H1 (cell line): ENCODE results near the gene CHRNG.

Experiments used
- BACH1 ChIP-seq: IDR thresholded peaks from 2 replicates; pipeline ENCODE4 v1.6.1; 2012; ENCODE audit warnings: low read length, improper control_type of control experiment
- EP300 ChIP-seq, 2 experiments: IDR thresholded peaks; 1 replicate in 1 of 2; 2 replicates in 1 of 2; pipeline ENCODE4 v1.6.1; 2011 to 2012; ENCODE audit warnings: low read depth in 2 of 2, low read length in 2 of 2, mild to moderate bottlenecking in 2 of 2, borderline replicate concordance in 1 of 2, inconsistent platforms in 1 of 2, moderate library complexity in 1 of 2
- GABPA ChIP-seq: IDR thresholded peaks from 2 replicates; pipeline ENCODE4 v1.6.1; 2011; ENCODE audit warnings: mild to moderate bottlenecking, low read length, moderate library complexity, borderline replicate concordance; ENCODE audit not compliant: insufficient read depth
- HDAC2 ChIP-seq, 2 experiments: fragments of 300-600 bp in 1 of 2; sonication (generic) in 1 of 2; IDR thresholded peaks; 2 replicates each; pipeline ENCODE4 v1.6.1; 2011 to 2012; ENCODE audit warnings: low read depth in 2 of 2, low read length in 2 of 2, mild to moderate bottlenecking in 2 of 2, moderate library complexity in 2 of 2, borderline replicate concordance in 1 of 2, inconsistent platforms in 1 of 2
- PHF8 ChIP-seq: fragments of 200-600 bp; sonication (generic); conservative IDR thresholded peaks from 2 replicates; pipeline ENCODE4 v1.7.1; 2012; ENCODE audit warnings: low read depth, mild to moderate bottlenecking, inconsistent platforms, low read length, moderate library complexity
- POLR2A ChIP-seq, 2 experiments: IDR thresholded peaks; 1 replicate in 1 of 2; 2 replicates in 1 of 2; pipeline ENCODE4 v1.6.1; 2011; ENCODE audit warnings: low read depth in 2 of 2, low read length in 2 of 2, mild to moderate bottlenecking in 2 of 2; ENCODE audit errors: control extremely low read depth in 1 of 2
- SAP30 ChIP-seq: fragments of 300-600 bp; sonication (generic); IDR thresholded peaks from 2 replicates; pipeline ENCODE4 v1.7.1; 2012; ENCODE audit warnings: low read length, moderate library complexity, mild to moderate bottlenecking, inconsistent platforms; ENCODE audit not compliant: insufficient read depth, insufficient replicate concordance
- SIX5 ChIP-seq: IDR thresholded peaks from 2 replicates; pipeline ENCODE4 v1.6.1; 2011; ENCODE audit warnings: mild to moderate bottlenecking, low read depth, low read length
- SRF ChIP-seq: IDR thresholded peaks from 2 replicates; pipeline ENCODE4 v1.6.1; 2011; ENCODE audit warnings: mild to moderate bottlenecking, low read depth, low read length, moderate library complexity
- TF ChIP-seq, protein P1 (sequence below), 3 experiments: IDR thresholded peaks; 1 replicate in 2 of 3; 2 replicates in 1 of 3; pipeline versions ENCODE4 v1.5.1 to v1.6.1; 2011; ENCODE audit warnings: low read length in 3 of 3, mild to moderate bottlenecking in 3 of 3, inconsistent platforms in 2 of 3, low read depth in 1 of 3, moderate library complexity in 1 of 3; ENCODE audit not compliant: insufficient read depth in 1 of 3; ENCODE audit errors: control extremely low read depth in 1 of 3

DNA sequence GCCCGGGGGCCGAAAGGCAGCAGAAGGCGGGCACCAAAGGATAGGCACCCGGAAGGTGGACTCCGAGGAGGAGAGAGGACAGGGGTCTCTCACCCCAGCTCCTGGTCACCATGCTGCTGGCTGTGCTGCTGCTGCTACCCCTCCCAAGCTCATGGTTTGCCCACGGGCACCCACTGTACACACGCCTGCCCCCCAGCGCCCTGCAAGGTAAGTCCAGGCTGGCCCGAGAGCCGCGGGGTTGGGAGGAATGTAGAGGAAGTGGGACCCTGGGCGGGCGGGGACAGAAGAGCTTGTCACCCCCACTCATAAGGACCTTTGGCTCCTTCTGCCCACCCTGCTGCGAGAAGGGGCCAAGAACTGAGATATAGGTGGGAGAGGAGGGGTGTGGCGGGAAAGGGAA lies 19.0 kb upstream of the CHRNG start:
- TF ChIP-seq SIX5, result no peak
- no peak for TF ChIP-seq HDAC2 (IDR thresholded peaks at IDR 0.05; ENCODE audit: borderline replicate concordance in 1 of 2, low read depth in 2 of 2, low read length in 2 of 2)
- TF ChIP-seq, protein P1, sequence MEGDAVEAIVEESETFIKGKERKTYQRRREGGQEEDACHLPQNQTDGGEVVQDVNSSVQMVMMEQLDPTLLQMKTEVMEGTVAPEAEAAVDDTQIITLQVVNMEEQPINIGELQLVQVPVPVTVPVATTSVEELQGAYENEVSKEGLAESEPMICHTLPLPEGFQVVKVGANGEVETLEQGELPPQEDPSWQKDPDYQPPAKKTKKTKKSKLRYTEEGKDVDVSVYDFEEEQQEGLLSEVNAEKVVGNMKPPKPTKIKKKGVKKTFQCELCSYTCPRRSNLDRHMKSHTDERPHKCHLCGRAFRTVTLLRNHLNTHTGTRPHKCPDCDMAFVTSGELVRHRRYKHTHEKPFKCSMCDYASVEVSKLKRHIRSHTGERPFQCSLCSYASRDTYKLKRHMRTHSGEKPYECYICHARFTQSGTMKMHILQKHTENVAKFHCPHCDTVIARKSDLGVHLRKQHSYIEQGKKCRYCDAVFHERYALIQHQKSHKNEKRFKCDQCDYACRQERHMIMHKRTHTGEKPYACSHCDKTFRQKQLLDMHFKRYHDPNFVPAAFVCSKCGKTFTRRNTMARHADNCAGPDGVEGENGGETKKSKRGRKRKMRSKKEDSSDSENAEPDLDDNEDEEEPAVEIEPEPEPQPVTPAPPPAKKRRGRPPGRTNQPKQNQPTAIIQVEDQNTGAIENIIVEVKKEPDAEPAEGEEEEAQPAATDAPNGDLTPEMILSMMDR (IDR thresholded peaks at IDR 0.05; ENCODE audit: control extremely low read depth in 1 of 3, insufficient read depth in 1 of 3, low read depth in 1 of 3, low read length in 3 of 3), result no peak
- no peak for TF ChIP-seq EP300 (IDR thresholded peaks at IDR 0.05; ENCODE audit: borderline replicate concordance in 1 of 2, low read depth in 2 of 2, low read length in 2 of 2)
- no peak for TF ChIP-seq GABPA
- no peak for TF ChIP-seq PHF8
- no peak for TF ChIP-seq SAP30
- no peak for TF ChIP-seq POLR2A (IDR thresholded peaks at IDR 0.05; ENCODE audit: control extremely low read depth in 1 of 2, low read depth in 2 of 2, low read length in 2 of 2)
- no peak for TF ChIP-seq BACH1
- no peak for TF ChIP-seq SRF
